ENCODE data around the gene ELL2.
"Not testable (repeated sequence)": the region's sequence is repeated elsewhere in the genome, so short reads cannot be mapped to it uniquely, and the experiment has no call there.

The ELL2 gene

GRCh38 chr5:95906398-95906797, 55.3 kb downstream of the ELL2 start:
- DNase-seq, result not testable (repeated sequence)

DNA sequence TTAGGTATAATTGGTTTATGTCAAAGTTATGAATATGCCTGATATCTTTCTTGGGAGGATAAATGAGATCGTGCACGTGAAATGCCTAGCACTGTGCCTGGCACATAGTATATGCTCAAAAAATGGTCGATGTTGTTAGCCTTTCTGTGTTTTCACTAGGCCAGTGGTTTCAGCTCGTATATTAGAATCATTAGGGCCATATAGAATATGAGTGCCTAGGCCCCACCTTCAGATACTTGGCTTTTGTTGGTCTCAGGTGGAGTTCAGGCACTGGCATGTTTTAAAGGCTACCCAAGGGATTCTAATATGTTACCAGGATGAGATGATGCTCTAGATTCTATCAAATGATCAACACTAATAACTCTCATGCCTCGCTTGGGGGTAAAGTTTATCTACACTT, 56.8 kb downstream of the ELL2 start:
- DNase-seq, result no peak

DNA sequence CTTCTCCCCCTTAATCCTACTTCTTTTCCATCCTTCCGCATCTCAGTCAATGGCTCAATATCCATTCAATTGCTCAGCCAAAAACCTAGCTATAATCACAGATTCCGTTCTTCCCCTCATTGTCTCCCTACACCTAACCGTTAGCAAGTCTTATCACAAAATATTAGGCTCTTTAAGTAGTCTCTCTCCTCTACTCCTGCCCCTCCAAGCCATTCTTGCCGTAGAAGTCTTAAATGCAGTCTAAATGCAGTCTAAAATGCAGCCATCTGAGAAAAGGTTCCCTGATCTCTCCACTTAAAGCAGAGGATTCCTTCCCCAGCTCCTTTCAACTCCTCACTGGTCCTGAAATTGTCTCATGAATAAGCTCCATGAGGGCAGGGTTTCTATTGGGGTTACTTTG, 57.8 kb downstream of the ELL2 start:
- DNase-seq, result no peak

DNA sequence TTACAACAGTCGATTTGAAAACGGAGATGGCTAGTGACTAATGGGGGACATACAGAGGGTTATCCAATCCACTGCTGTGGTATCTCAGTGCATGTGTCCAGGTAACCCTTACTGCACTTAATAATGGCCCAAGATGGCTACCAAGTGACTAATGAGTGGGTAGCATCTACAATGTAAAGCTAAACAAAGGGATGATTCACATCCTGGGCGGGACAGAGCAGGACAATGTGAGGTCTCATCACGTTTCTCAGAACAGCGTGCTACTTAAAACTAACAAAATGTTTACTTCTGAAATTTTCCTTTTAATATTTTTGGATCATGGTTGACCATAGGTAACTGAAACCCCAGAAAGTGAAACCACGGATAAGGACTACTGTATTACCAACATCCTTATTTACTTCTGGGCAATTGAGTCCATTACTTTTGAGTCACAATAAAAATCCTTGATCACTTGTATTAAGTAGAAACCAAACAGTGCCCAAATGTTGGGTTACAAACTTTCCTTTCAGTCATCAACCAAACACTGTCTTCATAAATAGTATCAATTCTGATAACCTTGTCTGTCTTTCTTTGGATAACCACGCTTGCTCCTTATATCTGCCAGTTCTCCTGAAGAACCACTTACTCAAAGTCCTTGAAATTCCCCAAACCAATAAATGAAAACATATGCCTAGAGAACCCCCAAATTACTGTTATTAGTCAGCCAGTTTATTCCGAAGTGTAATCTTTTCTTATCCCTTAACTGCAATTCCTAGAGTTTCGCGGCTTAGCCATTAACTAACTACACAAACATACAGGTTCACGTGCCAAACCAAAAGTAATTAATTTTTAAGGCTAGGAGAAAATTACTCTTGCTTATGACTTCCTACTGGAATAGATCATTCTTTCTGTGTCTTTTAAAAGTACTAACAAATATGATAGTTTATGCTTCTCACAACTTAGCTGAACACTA, 59.7 kb downstream of the ELL2 start:
- DNase-seq, result peak; percentile 81

- peak; percentile 61 for DNase-seq
These were observed 61.2 kb downstream of the ELL2 start for GRCh38 chr5:95900383-95900958.

- no peak for DNase-seq
These were observed 61.8 kb downstream of the ELL2 start for GRCh38 chr5:95899829-95900228.

GRCh38 chr5:95899006-95899405, 62.6 kb downstream of the ELL2 start:
- DNase-seq, result no peak

GRCh38 chr5:95895771-95896170, 65.9 kb downstream of the ELL2 start:
- no peak for DNase-seq

- DNase-seq, result no peak
These were observed 66.4 kb downstream of the ELL2 start for GRCh38 chr5:95895251-95895650.

- peak; percentile 46 for DNase-seq
These were observed 68.8 kb downstream of the ELL2 start for GRCh38 chr5:95892784-95893354.

GRCh38 chr5:95891499-95891898, 70.2 kb downstream of the ELL2 start:
- DNase-seq, result no peak

- no peak for DNase-seq
These were observed 72.6 kb downstream of the ELL2 start for GRCh38 chr5:95889076-95889475.

DNA sequence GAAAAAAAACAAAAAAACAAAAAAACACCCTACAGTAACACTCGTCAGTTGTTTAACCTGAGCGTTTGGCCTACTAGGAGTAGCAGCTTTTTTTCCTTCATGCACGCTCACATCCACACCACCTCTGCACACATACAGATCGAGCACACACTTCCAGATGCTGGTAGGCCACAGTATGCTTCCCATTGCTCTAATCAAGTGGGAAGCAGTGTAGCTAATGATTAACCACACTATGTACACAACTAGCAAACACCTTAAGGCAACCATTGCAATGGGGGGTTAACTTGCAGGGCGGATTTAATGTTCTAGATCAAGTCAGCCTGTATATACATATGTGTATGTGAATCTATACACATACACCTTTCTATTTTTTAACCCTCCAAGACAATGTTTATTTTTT, 73.7 kb downstream of the ELL2 start:
- no peak for DNase-seq

DNA sequence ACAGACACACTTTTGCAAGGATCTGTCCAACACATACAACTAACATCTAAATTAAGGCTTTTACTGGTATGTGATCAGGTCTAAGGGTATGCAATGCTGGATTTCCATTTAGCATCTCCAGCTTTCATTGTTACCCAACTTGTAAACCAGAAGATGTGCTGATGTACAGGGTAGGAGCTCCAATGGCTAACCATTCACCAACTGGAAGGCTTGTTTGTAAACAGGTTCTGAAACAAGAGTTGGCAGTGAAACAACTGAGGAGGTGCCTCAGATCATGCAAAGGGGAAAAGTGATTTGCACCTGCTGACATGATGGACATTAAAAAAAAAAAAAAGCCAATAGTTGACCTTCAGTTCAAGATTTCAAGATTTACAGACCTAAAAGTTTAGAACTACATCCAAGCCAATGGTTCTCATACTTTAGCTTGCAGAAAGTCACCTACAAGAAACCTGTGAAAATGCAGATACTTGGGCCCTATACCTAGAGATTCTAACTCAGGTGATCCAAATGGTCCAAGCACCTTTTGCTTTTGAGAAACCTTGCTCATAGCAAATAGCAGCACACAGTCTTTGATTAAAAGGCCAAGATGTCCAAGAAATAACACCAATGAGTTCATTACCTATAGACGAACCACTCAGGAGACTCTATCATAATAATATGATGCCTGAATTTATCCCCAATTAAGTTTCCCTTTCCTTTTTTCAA, 75.2 kb downstream of the ELL2 start:
- DNase-seq, result no peak

DNA sequence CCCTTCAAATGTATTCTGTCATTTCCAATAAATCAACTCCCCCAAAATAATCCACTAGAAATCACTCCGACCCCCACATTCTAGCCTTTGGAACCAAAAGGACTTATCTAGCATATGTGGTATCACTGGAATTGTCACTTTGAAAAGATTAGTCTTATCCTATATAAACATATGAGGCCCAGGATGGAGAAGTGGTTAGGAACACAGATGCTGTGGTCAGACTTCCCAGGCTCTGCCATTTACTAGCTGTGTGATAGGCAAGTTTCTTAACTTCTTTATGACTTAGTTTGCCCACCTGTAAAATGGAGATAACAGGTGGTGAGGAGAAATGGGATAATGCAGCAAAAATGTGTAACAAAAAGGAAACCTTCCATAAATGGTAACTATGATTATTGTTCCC, 77.1 kb downstream of the ELL2 start:
- no peak for DNase-seq

- DNase-seq, result peak; percentile 60
These were observed 77.7 kb downstream of the ELL2 start for GRCh38 chr5:95884017-95884325.

DNA sequence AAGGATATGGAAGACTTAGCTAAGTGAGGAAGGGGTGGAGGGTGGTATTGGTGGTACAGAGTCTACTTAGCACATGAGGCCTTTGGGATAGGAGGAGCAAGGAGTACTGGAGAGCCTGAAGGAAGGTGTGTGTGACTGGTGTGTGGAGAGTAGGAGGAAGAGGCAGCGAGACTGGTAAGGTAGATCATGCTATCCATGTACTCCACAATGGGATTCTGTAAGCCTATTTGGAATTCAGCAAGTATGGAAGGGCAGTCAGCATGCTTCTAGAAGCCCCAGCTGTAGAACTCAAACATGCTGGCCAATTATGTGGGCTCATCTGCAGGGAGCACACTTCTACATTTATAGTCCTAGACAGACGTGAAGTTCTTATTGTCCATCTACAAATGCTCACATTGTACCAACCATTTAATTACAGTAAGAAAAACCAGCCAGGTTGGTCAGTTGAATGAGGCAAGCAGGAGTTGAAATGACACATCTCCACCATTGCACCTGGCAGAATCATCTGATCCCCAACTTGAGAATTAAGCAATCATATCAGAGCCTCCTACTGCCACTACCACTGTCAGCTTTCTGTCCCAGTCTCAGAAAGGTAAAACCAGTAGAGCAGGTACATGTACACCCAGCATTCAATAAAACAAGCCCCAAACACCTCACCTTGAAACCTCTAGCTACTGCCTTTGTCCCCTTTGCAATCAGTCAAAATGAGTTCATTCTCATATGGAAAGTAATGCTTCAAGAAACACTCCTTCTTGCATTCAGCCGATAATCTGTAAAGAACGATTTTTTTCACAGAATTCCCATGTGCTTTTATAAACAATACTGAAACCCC, 78.2 kb downstream of the ELL2 start:
- DNase-seq, result no peak

- DNase-seq, result no peak
These were observed 79.8 kb downstream of the ELL2 start for GRCh38 chr5:95881833-95882232.

DNA sequence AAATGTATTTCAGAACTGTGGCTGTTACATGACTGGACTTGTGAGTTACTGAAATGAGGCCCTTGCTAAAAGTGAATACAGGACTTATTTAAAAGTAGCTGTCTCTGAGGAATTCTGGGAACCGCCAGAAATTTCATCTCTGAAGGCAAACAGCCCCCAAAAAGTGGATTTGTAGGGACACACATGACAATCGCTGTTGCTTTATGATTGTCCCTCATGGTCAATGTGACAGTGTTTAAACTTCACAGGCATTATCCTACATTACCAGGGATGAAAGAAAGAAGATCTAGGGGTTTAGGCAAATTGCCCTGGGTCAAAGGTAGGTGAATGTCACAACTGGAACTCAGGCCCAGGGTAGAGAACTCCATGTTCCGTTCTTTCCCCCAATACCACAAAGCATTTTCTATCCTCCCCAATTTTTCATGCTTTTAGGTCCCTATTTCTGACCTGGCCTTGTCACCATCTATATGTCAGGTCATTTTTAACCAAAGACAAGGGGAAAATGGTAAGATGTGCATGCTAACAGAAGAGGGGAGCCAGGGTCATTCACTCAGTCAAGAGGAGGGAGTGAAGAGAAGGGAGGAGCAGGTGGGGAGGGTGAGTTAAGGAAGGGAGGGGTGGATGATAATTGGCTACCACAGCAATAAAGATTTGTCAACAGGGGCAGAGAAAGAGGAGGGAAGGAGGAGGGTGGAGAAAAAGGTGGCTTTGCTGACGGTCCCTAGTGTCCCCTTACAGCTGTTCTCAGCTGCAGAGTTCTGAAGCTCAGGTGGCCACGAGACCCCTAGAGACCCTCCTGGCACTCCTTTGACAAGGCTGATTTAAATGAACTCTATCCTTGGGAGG, 81.3 kb downstream of the ELL2 start:
- DNase-seq, result no peak

DNA sequence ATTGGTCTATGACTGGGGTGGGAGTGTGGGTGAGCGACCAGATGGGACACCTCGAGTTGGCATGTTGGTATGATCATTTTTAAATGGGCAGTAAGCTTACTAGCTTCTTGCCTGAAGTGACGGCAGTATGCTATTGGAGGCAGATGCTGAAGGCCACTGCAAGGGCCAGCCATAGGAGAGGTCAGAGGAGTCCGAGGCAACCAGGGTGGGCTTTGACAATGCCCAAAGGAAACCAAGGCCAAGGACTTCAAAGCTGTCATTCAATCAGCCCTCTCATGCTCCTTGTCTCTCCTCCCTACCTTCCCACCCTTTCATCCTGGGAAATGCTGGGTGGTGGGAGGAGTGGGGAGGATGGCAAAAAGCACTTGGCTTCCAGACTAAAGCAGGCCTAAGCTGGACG, 82.0 kb downstream of the ELL2 start:
- DNase-seq, result no peak

GRCh38 chr5:95878417-95879323, 83.0 kb downstream of the ELL2 start:
- no peak for DNase-seq
